NCI-H2171 (cell line): ENCODE measurements around the gene RETREG2.

Experiments used
- DNase-seq: peaks from one replicate; lab custom pipeline; 2025; lab: John Stamatoyannopoulos, UW

RETREG2 gene

DNA sequence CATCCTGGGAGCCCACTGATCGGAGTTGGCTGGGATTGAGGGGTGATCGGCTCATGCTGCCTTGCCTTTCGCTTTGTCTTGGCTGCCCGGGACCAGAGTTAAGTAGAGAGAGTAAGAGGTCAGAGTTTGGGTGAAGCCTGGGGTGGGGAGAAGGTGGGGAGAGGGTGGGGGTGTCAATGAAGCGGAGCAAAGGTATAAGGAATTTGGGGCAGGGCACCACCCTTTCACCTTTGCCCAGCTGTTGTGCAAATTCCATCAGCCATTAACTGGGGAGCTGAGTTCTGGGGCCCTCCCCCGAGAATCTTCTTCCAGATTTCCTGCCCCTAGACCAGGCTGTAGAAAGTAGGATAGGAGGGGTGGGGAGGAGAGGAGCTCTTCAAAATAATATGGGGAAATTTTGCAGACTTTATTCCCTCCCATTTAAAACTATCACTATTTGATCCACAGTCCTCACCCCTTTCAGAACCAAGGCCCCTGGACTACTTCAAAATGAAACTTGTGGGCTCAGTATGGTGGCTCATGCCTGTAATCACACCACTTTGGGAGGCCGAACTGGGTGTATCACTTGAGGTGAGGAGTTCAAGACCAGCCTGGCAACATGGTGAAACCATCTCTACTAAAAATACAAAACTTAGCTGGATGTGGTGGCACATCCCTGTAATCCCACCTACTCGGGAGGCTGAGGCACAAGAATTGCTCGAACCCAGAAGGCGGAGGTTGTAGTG is 8.0 kb upstream of the RETREG2 start, which contains the start of gene SLC23A3:
Gene SLC23A3, minus strand, starts transcription at position 100 of the 725 bp plus-strand sequence. Its CDS starts 45 bp downstream, at position 55.
- DNase-seq = no peak

- DNase-seq = peak; percentile 2
Observed at GRCh38 chr2:219171231-219171651, 6.8 kb upstream of the RETREG2 start.

GRCh38 chr2:219172231-219173154 is 5.6 kb upstream of the RETREG2 start:
- no peak for DNase-seq

- no peak for DNase-seq
Observed at GRCh38 chr2:219173176-219173575, 4.9 kb upstream of the RETREG2 start.

GRCh38 chr2:219174146-219174545 is 3.9 kb upstream of the RETREG2 start:
- DNase-seq = no peak

DNA sequence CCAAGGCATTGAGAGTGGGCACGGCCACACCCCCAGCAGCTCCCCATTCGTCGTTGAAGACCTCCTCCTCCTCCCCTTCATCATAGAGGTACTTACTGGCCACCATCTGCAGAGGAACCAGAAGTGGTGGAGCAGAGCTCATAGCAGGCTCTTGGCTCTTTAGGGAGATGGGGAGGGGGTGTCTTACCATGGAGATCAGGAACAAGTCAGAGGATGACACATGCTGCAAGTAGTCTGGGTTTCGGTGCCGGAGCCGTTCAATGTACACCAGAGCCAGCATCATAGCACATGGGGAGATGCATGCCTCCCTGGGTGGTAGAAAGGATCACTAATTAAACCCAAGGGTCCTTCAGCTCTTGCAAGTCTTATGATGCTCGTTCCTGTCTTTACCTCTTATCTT is 3.3 kb upstream of the RETREG2 start:
- DNase-seq = no peak

DNA sequence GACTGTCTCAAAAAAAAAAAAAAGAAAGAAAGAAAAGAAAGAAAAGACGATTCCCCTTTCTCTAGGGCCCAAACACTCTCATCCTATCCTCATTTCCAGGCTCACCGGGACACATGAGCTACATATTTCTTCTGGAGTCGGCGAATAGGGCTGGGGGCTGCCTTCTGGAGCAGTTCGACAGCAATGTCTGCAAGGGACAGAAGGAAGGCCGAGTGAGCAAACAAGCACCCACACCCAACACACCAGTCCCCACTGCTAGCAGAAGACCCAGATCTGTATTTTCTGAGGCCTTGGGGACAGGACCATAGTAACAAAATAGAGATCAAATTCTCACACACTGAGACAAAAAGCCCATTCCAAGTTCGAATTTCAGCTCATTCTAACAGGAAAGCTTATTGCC is 2.6 kb upstream of the RETREG2 start:
- DNase-seq = no peak

DNA sequence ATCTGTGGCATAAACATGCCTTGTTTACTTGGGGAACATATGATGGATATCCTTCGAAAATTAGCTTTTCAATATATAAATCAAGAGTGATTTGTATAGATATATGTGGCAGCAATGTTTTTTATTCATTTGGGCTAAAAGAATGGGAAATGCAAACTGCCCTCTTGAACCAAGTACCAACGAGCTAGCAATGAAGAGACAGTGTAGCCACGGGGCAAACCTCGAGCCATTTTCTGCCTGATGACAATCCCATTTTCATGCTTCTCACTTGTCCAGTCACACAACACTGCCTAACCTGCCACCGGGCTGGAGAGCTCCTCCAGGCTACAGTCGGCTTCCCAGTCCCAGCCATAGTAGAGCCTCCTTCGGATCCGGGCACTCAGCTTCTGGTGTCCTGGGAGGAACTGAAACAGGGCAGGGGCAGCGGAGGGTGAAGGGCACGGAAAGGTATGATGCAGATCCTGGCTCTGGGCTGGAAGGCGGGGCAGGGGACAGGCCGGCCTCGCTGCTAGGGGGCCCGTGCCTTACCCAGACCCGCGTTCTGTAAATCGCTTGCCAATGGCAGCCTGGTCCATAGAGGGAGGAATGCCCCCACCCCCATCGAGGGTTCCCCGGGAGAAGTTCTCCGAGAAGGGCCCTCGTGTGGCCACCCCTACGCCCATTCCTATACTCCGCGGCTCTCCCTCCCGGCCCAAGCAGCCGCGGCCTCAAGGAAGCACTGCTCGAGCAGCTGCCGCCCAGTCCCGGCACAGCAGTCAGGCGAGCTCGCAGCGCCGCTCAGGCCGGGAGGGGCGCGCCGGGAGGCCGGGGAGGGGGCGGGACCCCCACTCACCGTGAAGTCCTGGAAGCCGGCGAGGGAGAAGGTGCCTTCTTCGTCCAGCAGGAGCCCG is 1.9 kb upstream of the RETREG2 start:
- peak; percentile 46 for DNase-seq

- DNase-seq = peak; percentile 78
Observed at GRCh38 chr2:219176818-219177551, 1.1 kb upstream of the RETREG2 start, which contains the start of gene CNPPD1. TSS of gene CNPPD1 (minus strand) at chr2:219176925. CDS start at chr2:219176828, 97 bp downstream.

GRCh38 chr2:219178377-219179175 is 501 bp downstream of the RETREG2 start:
- DNase-seq = no peak

DNA sequence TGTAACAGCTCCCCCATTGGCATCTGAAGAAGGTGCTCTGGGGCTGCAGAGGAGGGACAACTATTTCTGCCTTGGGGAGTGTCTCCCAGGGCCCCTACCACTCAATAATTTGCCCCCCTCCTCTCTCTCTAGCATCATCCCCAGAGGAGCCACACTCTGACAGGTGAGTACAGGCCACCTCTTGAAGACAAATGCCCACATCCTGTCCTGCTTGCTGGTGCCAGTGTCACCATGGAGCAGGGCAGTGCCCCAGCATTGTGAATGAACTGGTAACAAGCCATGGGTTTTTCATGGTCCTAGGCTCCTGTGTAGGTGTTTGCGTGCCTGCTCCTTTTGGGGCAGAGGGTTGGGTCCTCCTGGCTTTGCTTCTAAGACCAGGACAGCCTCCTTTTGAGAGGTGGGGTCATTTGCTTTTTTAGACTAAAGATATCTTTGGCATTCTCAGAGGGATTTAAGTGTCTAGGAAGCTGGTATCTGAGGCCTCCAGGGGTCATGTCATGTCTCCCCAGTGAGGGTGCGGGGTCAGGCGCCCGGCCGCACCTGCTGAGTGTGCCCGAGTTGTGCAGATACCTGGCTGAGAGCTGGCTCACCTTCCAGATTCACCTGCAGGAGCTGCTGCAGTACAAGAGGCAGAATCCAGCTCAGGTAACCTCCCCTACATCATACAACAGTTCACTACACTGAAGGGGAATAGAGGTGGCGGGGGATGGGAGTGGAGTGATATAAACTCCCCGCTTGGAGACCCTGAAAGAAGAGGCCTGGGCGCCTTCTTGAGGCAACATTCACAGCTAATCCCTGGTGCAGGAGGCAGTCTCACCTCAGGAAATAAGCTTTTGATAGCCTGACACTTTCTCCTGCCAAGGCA is 1.8 kb downstream of the RETREG2 start:
- no peak for DNase-seq

GRCh38 chr2:219180961-219181360 is 2.9 kb downstream of the RETREG2 start:
- no peak for DNase-seq

DNA sequence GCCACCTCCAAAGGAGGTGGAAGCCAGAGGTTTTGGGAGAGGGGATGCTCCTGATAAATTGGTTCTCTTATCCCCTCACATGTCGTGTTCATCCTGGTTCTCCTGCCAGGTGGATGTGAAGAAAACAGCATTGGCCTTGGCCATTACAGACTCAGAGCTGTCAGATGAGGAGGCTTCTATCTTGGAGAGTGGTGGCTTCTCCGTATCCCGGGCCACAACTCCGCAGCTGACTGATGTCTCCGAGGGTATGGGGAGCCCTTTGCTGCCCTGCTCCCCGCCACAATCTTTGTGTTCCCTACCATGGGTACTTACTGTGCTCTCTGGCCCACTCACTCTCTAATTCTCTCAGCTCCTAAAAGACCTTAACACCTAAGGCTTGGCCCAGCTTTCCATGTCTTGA is 3.5 kb downstream of the RETREG2 start:
- DNase-seq = no peak

DNA sequence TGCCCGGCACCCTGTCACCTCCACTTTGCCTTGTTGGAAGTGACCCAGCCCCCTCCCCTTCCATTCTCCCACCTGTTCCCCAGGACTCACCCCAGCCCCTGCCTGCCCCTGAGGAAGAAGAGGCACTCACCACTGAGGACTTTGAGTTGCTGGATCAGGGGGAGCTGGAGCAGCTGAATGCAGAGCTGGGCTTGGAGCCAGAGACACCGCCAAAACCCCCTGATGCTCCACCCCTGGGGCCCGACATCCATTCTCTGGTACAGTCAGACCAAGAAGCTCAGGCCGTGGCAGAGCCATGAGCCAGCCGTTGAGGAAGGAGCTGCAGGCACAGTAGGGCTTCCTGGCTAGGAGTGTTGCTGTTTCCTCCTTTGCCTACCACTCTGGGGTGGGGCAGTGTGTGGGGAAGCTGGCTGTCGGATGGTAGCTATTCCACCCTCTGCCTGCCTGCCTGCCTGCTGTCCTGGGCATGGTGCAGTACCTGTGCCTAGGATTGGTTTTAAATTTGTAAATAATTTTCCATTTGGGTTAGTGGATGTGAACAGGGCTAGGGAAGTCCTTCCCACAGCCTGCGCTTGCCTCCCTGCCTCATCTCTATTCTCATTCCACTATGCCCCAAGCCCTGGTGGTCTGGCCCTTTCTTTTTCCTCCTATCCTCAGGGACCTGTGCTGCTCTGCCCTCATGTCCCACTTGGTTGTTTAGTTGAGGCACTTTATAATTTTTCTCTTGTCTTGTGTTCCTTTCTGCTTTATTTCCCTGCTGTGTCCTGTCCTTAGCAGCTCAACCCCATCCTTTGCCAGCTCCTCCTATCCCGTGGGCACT is 4.5 kb downstream of the RETREG2 start:
- no peak for DNase-seq

- no peak for DNase-seq
Observed at GRCh38 chr2:219183151-219183772, 5.2 kb downstream of the RETREG2 start.

GRCh38 chr2:219184121-219184520 is 6.0 kb downstream of the RETREG2 start:
- peak; percentile 87 for DNase-seq

GRCh38 chr2:219186754-219187456 is 8.8 kb downstream of the RETREG2 start:
- no peak for DNase-seq
